HG02798 (cell line): ENCODE results near the gene CSK.

Source experiments
- ATAC-seq: cut with Tn5 transposase; IDR thresholded peaks from one replicate; pipeline ENCODE4 v1.9.1; 2021; ENCODE audit warnings: mild to moderate bottlenecking; ENCODE audit not compliant: unreplicated experiment, poor library complexity

The CSK gene

GRCh38 chr15:74838746-74839525 is 57.1 kb downstream of the CSK start:
- no peak for ATAC-seq

DNA sequence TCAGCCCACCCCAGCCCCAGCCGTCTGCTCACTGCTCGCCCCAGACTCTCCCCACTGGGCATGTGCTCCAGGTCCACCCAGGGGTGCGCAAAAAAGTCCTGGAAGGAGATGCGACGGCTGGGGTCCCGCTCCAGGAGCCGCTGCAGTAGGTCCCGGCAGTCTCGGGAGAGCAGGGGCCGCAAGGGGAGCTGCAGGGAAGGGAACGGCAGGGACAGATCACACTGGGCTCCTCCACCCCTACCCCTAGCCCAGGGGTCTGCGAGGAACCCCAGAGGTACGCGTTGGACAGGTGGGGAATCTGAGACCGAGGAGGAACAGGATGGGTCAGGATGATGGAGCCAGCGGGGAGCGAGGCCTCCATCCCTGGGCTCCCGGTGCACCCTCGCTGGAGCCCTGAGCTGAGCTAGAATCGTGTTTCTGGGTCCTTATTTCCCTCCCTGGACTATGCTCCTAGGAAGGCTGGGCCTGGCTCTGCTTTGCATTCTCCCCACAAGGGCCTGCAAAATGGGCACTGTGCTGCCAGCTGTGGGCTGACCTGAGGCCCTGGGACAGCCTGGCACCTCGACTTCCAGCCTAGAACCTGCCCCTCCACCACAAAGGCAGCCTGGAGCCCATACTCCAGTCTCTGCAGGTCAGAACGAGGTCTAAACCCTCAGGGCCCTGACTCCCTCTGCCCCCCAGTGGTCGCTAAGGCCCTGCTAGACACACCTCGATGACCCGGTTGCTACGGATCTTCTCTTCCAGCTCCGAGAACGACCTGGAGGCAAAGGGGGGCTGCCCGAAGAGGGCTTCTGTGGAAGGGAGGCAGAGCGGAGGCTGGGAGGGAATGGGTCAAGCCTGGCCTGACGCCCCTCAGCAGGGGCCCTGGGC is 57.9 kb downstream of the CSK start:
- ATAC-seq, result no peak

GRCh38 chr15:74840851-74841775 is 59.2 kb downstream of the CSK start:
- no peak for ATAC-seq

DNA sequence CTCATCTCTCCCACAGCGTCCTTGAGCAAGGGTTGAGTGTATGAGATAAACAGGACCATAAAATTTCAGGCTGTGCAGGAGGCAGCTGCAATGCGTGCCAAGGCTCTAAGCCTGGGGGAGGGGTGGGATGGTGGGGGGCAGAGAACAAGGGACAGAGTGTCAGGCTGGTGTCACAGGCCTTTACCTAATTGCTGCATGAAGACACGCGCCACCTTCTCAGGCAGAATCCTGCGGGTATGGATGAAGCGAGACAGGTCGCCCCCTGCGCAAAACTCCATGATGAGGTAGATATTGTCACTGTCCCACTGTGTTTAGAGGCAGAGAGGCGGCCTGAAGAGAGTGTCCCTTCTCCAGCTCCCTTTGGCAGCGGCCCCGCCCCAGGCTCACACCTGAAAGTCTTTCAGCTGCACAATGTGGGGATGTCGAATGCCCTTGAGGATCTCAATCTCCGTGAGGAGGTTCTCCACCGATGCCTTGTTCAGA is 60.1 kb downstream of the CSK start:
- ATAC-seq, result no peak

DNA sequence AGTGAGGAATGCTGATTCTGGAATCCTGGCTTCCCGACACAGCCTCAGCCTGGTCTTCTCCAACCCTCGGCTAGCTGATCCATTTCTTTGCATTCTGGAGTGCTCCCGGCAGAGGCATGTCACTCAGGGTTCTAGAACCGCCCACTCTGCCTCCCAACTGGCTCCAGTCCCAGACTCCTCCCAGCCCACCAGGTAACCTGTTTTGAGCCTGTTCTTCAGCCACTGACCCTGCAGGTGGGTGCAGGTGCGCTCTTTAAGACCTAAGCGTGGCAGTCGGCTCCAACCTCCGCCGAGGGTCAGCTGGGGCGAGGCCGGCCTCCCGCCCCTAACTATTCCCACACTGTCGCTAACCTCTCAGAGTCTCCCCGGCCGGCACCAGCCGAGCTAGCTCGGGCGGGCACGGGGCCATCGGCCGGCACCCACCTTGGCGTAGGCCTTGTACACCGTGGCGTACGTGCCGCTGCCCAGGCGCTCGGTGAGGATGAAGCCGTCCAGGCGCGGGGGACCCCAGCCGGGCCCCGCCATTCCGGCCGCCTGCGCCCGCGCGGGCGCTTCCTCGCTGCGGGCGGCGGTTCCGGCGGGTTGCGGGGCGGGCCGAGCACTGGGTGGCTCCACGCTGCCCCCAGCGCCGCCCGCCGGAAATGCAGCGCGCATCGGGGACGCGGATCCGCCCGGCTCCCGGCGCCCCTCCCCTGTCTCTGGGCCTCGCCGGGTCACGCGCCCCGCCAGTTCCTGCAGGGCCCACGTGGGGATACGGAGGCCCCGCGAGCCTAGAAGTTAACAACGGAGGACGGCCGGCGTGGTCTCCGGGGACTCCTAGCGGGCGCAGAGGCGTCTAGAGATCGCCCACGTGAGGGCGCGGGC is 60.9 kb downstream of the CSK start, which contains the start of gene ULK3:
Gene ULK3, minus strand, starts transcription at position 576 of the 864 bp plus-strand sequence. Its CDS starts 51 bp downstream, at position 525.
- ATAC-seq, result peak; percentile 90

GRCh38 chr15:74843445-74843828 is 61.6 kb downstream of the CSK start:
- ATAC-seq, result no peak

- ATAC-seq, result no peak
Observed at GRCh38 chr15:74843891-74844299, 62.0 kb downstream of the CSK start.

DNA sequence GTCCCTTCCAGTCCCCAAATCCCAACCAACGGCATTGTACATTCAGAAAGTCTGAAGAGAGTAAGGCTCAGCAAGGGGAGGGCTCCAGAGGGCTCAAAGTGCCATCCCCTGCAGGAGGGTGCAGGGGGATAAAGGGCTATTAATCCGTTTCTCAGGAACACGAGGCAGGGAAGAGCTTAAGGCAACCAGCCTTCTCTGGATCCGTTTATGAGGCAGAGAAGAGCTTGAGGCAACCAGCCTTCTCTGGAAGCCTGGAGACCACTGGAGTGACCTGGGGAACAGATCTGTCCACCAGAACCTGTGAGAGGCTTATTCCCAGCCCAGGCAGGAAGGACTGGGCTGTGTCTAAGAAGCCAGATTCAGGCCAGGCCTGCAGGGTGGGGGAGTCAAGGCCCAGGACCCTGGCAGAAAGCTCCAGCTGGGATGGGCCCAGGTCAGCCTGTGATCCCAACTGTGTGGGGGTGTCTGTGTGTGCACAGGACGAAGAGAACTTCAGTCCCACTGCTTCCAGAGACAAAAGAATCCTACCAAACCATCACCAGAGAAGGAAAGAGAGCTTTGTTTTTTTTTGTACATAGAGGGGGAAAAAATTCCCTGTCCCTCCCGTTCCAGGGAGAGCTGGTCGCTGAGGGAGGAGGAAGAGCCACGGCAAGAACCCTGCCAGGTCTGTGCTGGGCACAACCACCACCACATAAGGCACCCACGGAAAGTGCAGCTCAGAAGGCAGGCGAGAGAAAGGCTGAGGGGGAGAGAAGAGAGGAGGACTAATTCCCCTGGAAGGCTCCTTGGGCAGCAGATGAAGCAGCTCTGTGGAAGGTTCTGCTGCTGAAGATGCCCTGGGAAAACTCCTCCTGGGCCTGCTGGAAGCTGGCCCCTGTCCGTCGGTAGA is 62.7 kb downstream of the CSK start:
- ATAC-seq, result no peak

GRCh38 chr15:74845208-74845568 is 63.3 kb downstream of the CSK start:
- ATAC-seq, result no peak

- ATAC-seq, result no peak
Observed at GRCh38 chr15:74845581-74845980, 63.7 kb downstream of the CSK start.

DNA sequence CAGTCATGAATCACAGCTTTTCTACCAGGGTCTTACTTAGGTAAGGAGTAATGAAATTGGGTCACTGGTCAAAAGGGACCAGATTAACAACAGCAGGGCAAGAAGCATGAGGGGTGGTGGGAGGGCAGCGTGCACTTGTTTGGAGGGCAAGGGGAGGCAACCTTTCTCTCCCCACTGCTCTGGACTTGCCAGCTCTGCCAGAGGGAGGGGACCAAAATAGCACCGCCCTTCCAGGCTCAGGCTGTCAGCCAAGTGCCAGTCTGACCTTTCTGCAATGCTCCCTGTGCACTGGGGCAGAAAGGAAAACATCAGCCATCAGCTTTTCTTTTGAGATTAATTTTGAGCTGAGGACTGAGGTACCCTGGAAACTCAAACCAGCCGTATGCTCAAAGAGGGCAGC is 65.6 kb downstream of the CSK start:
- ATAC-seq, result no peak

- ATAC-seq, result no peak
Observed at GRCh38 chr15:74850393-74850792, 68.5 kb downstream of the CSK start.

GRCh38 chr15:74851960-74852359 is 70.1 kb downstream of the CSK start:
- no peak for ATAC-seq
